Kidney (tissue), 14 donors: Measurements from ENCODE around the gene GGCX. TPM values are rescaled to one million over a fixed set of nuclear protein-coding genes. Genes with fewer than 3 reads are reported as not detected.
A peak's percentile ranks its signal among the peaks of the same experiment; 100 is the strongest.

Experiments
- DNase-seq, 5 donors: peaks; one replicate each; pipeline ENCODE4 v3.0.0-alpha.2; 2013 to 2020
- FAIRE-seq: peaks from 2 replicates; lab custom pipeline; 2012; peaks lifted over from hg19 to GRCh38; lab: Jason Lieb, UNC
- H3K27ac ChIP-seq, 2 donors: one replicate each; pipeline ENCODE4 v1.7.0; 2013; ENCODE audit warnings: low read depth in 2 of 2, low read length in 2 of 2, inconsistent platforms in 1 of 2
- H3K27me3 ChIP-seq: one replicate; pipeline ENCODE4 v1.7.1; 2013; ENCODE audit warnings: low read length, inconsistent platforms; ENCODE audit not compliant: control insufficient read depth, insufficient read depth
- H3K36me3 ChIP-seq, 3 donors: one replicate each; pipeline versions ENCODE4 v1.7.0 to v1.7.1; 2013; ENCODE audit warnings: low read length in 3 of 3, control low read depth in 1 of 3, inconsistent platforms in 1 of 3; ENCODE audit not compliant: insufficient read depth in 3 of 3, control insufficient read depth in 2 of 3
- H3K4me1 ChIP-seq, 3 donors: one replicate each; pipeline versions ENCODE4 v1.7.0 to v1.7.1; 2013; ENCODE audit warnings: low read length in 3 of 3, inconsistent platforms in 1 of 3, low read depth in 1 of 3; ENCODE audit not compliant: control insufficient read depth in 2 of 3, insufficient read depth in 2 of 3
- H3K4me3 ChIP-seq, 3 donors: one replicate each; pipeline versions ENCODE4 v1.7.0 to v1.8.1; 2013; ENCODE audit warnings: low read length in 3 of 3, control low read depth in 1 of 3, inconsistent platforms in 1 of 3
- H3K9ac ChIP-seq, 3 donors: one replicate each; pipeline versions ENCODE4 v1.7.0 to v1.7.1; 2013; ENCODE audit warnings: low read length in 3 of 3, control low read depth in 1 of 3, inconsistent platforms in 1 of 3
- H3K9me3 ChIP-seq, 3 donors: one replicate each; pipeline versions ENCODE4 v1.7.0 to v1.7.1; 2013; ENCODE audit warnings: low read length in 3 of 3, control low read depth in 1 of 3, inconsistent platforms in 1 of 3; ENCODE audit not compliant: control insufficient read depth in 2 of 3, insufficient read depth in 1 of 3
- intact Hi-C: fragments of 100-400 bp; cut with DNase I; formaldehyde crosslinking; loops from one replicate; pipeline ENCODE4 v1.11.1; 2022
- polyA plus RNA-seq: library from polyadenylated mRNA; stranded (reverse); fragments of 350-450 nt; fragmentation: Illumina TruSeq; extraction: RNeasy Lipid Tissue Mini Kit (QIAGEN cat#74804); gene quantifications from one replicate; pipeline ENCODE4 v1.2.3, GENCODE V29; 2014; ENCODE audit warnings: low read depth, low replicate concordance; ENCODE audit not compliant: insufficient read depth
- total RNA-seq: library from RNA; stranded (reverse); fragmentation: NEBNext Ultra II Directional; extraction: Animal tissue kit (Norgen Biotek cat#: 25700); gene quantifications from one replicate; pipeline ENCODE4 v1.2.1, GENCODE V29; 2021
- TF ChIP-seq, protein P1 (sequence below): IDR thresholded peaks from 3 replicates; pipeline ENCODE4 v1.5.1; 2012; ENCODE audit warnings: mild to moderate bottlenecking, moderate library complexity, borderline replicate concordance; ENCODE audit not compliant: insufficient read depth; ENCODE audit errors: extremely low read depth
- donor health status: control.
- donor health status: control.
- donor health status: control.
- donor health status: control.
- donor health status: control.
- donor health status: DM: yes; HTN: yes; CAD: no.
- donor health status: Normal renal cell carcinoma (clear cell type).

The GGCX gene
- total and polyA plus RNA-seq, 2 donors from 2014 or later = 27.8 to 50.7 TPM

- TF ChIP-seq, protein P1, sequence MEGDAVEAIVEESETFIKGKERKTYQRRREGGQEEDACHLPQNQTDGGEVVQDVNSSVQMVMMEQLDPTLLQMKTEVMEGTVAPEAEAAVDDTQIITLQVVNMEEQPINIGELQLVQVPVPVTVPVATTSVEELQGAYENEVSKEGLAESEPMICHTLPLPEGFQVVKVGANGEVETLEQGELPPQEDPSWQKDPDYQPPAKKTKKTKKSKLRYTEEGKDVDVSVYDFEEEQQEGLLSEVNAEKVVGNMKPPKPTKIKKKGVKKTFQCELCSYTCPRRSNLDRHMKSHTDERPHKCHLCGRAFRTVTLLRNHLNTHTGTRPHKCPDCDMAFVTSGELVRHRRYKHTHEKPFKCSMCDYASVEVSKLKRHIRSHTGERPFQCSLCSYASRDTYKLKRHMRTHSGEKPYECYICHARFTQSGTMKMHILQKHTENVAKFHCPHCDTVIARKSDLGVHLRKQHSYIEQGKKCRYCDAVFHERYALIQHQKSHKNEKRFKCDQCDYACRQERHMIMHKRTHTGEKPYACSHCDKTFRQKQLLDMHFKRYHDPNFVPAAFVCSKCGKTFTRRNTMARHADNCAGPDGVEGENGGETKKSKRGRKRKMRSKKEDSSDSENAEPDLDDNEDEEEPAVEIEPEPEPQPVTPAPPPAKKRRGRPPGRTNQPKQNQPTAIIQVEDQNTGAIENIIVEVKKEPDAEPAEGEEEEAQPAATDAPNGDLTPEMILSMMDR = no peak
- Histone ChIP-seq H3K9me3 (no peaks in the 10 kb centered on the region), H3K36me3 (peaks cover 0 to under 1% (median 0%) of the 10 kb centered on the region in 3 donors), H3K27ac (peak overlapping the region; percentile 66 to 71), H3K4me1 (peaks cover 0 to 36% (median 14%) of the 10 kb centered on the region in 3 donors), H3K4me3 (no peak overlapping the region), H3K27me3 (no peaks in the 10 kb centered on the region), H3K9ac (no peak overlapping the region)
- DNase-seq (no peak), FAIRE-seq (no peak)
- intact Hi-C loops = no loop called here
Measured at GRCh38 chr2:85591563-85591962, 30.3 kb upstream of the GGCX start.

DNA sequence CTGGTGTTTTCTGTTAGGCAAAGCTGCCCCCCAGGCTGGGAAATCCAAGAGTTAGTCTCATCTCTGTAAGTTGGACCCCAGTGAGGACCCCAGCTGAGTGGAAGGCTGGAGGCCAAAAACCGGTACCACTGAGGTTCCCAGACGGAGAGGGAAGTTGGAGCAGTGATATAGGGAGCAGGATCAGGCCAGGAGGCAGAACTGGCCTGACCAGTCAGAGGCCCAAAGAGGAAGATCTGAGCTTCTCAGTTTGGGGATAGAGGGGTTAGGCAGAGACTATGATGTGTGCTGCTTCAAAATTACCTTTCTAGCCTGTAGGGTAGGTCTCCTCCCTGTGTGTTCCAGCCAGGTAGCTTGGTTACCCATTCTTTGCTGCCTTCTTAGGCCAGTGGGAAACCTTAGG is 29.7 kb upstream of the GGCX start:
- intact Hi-C loops = no loop called here
- DNase-seq (no peak), FAIRE-seq (no peak)
- H3K9me3 ChIP-seq = no peaks in the 10 kb centered on the region
- no peak overlapping the region for H3K4me3 ChIP-seq
- peak overlapping the region; percentile 43 to 71 for H3K27ac ChIP-seq
- H3K9ac ChIP-seq = no peak overlapping the region
- H3K27me3 ChIP-seq = no peaks in the 10 kb centered on the region
- peaks cover 0 to 32% (median 11%) of the 10 kb centered on the region in 3 donors for H3K4me1 ChIP-seq
- TF ChIP-seq, protein P1 = no peak
- H3K36me3 ChIP-seq = no peaks in the 10 kb centered on the region

DNA sequence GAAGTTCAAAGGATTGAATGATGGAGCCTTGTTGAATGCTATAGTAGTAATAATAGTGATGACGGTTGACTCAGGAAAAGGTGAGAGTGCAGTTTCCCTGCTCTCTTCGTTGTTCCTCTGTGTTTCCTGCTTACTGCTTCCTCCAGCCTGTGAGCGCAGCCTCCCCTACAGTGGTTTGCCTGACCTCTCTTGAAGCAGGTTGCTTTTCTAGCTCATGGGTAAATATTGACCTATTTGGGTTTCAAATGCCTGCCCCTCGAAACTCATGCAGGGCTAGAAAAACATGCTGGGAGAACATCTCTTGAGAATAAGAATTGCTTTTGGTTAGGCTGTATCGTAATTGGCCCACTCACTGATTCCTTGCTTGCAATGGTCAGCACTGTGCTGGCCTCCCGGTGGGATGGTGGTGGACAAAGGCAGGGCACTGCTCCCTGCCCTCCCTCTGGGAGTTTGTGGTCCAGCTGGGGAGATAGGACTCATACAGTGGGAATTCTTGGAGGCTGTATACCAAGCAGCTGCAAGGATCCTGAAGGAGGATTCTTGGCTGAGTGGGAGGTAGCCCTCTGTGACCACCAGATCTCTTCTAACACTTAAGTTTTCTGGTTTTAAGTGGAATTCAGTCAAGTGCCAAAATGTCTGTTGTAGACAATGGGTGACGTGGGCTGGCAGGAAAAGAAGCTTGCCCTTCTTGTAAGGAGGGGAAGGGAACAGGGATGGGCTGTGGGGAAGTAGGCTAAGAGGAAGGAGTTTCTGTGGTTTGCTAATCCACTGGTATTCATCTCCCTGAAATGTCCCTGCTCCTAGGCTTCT is 28.9 kb upstream of the GGCX start:
- H3K9ac ChIP-seq = no peak overlapping the region
- H3K9me3 ChIP-seq = no peaks in the 10 kb centered on the region
- TF ChIP-seq, protein P1 = no peak
- peak overlapping the region; percentile 71 to 79 for H3K27ac ChIP-seq
- no peak for DNase-seq
- intact Hi-C loops = no loop called here
- no peak for FAIRE-seq
- peaks cover 0 to 34% (median 11%) of the 10 kb centered on the region in 3 donors for H3K4me1 ChIP-seq
- no peaks in the 10 kb centered on the region for H3K36me3 ChIP-seq
- no peak overlapping the region for H3K4me3 ChIP-seq
- no peaks in the 10 kb centered on the region for H3K27me3 ChIP-seq
